PFSK-1 (cell line): Measurements from ENCODE around the gene TMC6.

ENCODE experiments used
- FOXP2 ChIP-seq: optimal IDR thresholded peaks from 2 replicates; pipeline ENCODE3; 2011; ENCODE audit warnings: borderline replicate concordance, control low read depth, inconsistent platforms; ENCODE audit not compliant: insufficient read depth; ENCODE audit errors: extremely low read length, extremely low read depth
- POLR2AphosphoS5 ChIP-seq: IDR thresholded peaks from 2 replicates; pipeline ENCODE4 v1.6.1; 2012; ENCODE audit warnings: low read depth, mild to moderate bottlenecking, control low read depth, low read length, moderate library complexity
- SIN3A ChIP-seq: IDR thresholded peaks from 2 replicates; pipeline ENCODE4 v1.6.1; 2012; ENCODE audit warnings: mild to moderate bottlenecking, low read length, moderate library complexity, borderline replicate concordance; ENCODE audit not compliant: insufficient read depth
- TAF1 ChIP-seq: IDR thresholded peaks from 2 replicates; pipeline ENCODE4 v1.6.1; 2012; ENCODE audit warnings: low read length, control low read depth, borderline replicate concordance; ENCODE audit not compliant: insufficient read depth
- TF ChIP-seq, protein P1 (sequence below), 2 experiments: IDR thresholded peaks; 2 replicates each; pipeline versions ENCODE4 v1.6.1 to v1.8.0; 2011 to 2012; ENCODE audit warnings: low read depth in 2 of 2, low read length in 2 of 2, control low read depth in 1 of 2, inconsistent platforms in 1 of 2, mild to moderate bottlenecking in 1 of 2, moderate library complexity in 1 of 2; ENCODE audit not compliant: insufficient read depth in 1 of 2

Gene TMC6

DNA sequence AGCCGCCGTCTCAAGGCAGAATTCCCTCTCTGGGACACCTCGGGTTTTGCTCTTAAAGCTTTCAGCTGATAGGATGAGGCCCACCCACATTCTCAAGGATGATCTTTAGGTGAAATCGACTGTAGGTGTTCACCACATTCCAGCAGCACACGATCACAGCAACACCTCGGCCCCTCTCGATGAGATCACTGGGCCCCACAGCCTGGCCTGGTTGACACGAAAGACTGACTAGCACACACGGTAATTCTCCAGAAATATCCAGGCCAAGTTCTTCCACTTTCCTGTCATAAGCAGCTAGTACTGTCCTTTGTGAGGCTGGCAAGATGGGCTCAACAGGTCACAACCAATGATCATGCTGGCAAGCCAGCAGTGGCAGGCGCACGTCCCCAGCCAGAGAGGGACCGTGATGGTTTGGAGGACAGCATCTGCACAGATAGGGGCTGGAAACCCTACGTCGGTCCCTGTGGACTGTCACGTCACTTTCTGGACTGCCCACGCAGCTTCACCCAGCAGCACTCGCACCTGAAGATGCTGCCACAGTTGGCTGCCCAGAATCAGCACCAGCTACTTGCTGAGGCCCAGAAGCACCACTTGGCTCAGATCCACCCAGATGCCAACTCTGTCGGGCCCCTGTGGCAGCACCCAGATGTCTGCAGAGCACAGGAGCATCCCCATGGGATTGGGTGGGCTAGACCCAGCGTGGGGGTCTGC lies 17.4 kb downstream of the TMC6 start:
- TF ChIP-seq POLR2AphosphoS5 (no peak), FOXP2 (no peak), SIN3A (no peak), TAF1 (no peak)
- TF ChIP-seq, protein P1, sequence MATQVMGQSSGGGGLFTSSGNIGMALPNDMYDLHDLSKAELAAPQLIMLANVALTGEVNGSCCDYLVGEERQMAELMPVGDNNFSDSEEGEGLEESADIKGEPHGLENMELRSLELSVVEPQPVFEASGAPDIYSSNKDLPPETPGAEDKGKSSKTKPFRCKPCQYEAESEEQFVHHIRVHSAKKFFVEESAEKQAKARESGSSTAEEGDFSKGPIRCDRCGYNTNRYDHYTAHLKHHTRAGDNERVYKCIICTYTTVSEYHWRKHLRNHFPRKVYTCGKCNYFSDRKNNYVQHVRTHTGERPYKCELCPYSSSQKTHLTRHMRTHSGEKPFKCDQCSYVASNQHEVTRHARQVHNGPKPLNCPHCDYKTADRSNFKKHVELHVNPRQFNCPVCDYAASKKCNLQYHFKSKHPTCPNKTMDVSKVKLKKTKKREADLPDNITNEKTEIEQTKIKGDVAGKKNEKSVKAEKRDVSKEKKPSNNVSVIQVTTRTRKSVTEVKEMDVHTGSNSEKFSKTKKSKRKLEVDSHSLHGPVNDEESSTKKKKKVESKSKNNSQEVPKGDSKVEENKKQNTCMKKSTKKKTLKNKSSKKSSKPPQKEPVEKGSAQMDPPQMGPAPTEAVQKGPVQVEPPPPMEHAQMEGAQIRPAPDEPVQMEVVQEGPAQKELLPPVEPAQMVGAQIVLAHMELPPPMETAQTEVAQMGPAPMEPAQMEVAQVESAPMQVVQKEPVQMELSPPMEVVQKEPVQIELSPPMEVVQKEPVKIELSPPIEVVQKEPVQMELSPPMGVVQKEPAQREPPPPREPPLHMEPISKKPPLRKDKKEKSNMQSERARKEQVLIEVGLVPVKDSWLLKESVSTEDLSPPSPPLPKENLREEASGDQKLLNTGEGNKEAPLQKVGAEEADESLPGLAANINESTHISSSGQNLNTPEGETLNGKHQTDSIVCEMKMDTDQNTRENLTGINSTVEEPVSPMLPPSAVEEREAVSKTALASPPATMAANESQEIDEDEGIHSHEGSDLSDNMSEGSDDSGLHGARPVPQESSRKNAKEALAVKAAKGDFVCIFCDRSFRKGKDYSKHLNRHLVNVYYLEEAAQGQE (IDR thresholded peaks at IDR 0.05; ENCODE audit: insufficient read depth in 1 of 2, low read depth in 2 of 2, low read length in 2 of 2): no peak

DNA sequence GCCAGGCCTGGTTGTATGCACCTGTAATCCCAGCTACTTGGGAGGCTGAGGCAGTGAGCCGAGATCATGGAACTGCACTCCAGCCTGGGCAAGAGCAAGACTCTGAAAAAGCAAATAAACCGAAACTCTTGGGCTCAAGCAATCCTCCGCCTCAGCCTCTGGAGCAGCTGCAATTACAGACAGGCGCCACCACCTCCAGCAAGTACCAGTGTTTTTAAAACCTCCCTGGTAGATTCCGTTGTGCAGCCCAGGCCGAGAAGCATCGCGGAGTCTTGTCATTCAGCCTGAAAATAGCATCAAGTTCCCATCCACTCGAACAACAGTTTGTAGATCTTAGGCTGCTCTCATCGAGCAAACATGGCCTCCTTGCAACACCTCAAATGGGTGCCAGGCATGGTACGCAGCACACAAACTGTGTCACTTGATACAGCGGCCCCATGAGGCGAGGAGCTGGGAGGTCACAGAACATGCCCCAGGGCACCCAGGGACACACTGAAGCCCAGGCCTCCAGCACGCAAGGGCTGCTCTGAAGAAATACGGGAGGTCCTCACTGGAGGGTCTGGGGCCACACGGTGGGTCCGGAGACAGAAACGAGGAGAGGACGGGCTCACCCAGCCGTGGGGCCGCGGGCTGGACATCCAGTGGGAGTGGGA lies 18.1 kb downstream of the TMC6 start:
- TF ChIP-seq TAF1 (no peak), POLR2AphosphoS5 (no peak), FOXP2 (no peak), SIN3A (no peak)
- TF ChIP-seq, protein P1 (IDR thresholded peaks at IDR 0.05; ENCODE audit: insufficient read depth in 1 of 2, low read depth in 2 of 2, low read length in 2 of 2): no peak

DNA sequence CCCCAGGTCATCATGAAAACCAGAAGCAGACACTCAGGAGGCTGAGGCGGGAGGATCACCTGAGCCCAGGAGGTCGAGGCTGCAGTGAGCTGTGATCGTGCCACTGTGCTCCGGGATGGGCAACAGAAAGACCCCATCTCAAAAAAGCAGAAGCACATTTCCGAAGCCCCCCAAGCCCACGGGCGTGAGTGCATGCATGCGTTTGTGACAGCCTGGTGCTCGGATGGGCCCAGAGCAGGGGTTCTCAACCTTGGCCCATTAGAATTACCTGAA lies 19.1 kb downstream of the TMC6 start:
- TF ChIP-seq FOXP2 (no peak), SIN3A (no peak), POLR2AphosphoS5 (no peak), TAF1 (no peak)
- TF ChIP-seq, protein P1 (IDR thresholded peaks at IDR 0.05; ENCODE audit: insufficient read depth in 1 of 2, low read depth in 2 of 2, low read length in 2 of 2): no peak

DNA sequence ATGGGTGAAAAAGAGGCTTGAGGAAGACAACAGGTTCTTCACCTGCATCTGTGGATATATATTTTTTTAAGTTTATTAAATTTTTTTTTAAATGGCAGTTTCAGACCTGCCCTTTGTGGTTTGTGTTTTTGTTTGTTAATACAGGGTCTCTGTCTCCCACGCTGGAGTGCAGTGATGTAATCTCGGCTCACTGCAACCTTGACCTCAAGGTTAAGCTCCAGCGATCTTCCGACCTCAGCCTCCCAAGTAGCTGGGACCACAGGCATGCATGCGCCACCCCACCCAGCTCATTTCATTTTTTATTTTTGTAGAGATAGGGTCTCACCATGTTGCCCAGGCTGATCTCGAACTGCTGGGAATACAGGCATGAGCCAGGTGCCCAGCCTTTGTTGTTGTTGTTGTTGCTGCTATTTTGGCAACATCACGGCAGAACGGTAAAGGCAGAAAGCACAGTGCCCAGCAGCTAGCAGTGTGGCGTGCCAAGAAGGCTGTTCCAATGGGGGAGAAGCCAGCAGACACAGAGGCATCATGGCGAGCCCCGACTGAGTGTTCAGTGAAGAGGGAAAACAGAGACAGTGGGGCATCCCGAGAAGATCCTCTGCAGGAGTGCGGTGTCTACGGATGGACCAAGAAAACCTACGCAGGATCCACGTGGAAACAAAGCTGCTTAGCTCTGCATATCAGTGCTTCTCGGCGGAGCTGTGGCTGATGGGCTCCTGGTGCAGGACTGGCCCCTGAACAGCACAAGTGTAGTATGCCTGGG lies 19.6 kb downstream of the TMC6 start:
- TF ChIP-seq POLR2AphosphoS5 (no peak), TAF1 (no peak), FOXP2 (no peak), SIN3A (no peak)
- TF ChIP-seq, protein P1 (IDR thresholded peaks at IDR 0.05; ENCODE audit: insufficient read depth in 1 of 2, low read depth in 2 of 2, low read length in 2 of 2): no peak
